H9 (cell line): ENCODE results near the gene RERE. TPM values are rescaled to one million over a fixed set of nuclear protein-coding genes. Genes with fewer than 3 reads are reported as not detected.
A peak's percentile ranks its signal among the peaks of the same experiment; 100 is the strongest.

Source experiments
- DNase-seq: peaks from one replicate; pipeline ENCODE4 v3.0.0-alpha.2; 2017
- H2AFZ ChIP-seq: one replicate; pipeline ENCODE4 v1.6.1; 2013; ENCODE audit warnings: mild to moderate bottlenecking, low read length, control low read depth, moderate library complexity
- H2AK5ac ChIP-seq: 2 replicates; pipeline ENCODE4 v1.6.1; 2013; ENCODE audit warnings: low read length, control low read depth, mixed read lengths; ENCODE audit not compliant: insufficient read length
- H2BK120ac ChIP-seq: one replicate; pipeline ENCODE4 v1.6.1; 2013; ENCODE audit warnings: low read depth, mild to moderate bottlenecking, low read length, control low read depth, inconsistent platforms; ENCODE audit not compliant: poor library complexity, severe bottlenecking
- H2BK12ac ChIP-seq: 2 replicates; pipeline ENCODE4 v1.6.1; 2013; ENCODE audit warnings: low read length, control low read depth, mixed read lengths, low read depth; ENCODE audit not compliant: insufficient read length
- H2BK15ac ChIP-seq: 2 replicates; pipeline ENCODE4 v1.6.1; 2013; ENCODE audit warnings: low read depth, low read length, control low read depth
- H2BK20ac ChIP-seq: one replicate; pipeline ENCODE4 v1.6.1; 2013; ENCODE audit warnings: low read depth, mild to moderate bottlenecking, low read length, control low read depth, inconsistent platforms; ENCODE audit not compliant: poor library complexity, severe bottlenecking
- H2BK5ac ChIP-seq: 2 replicates; pipeline ENCODE4 v1.6.1; 2013; ENCODE audit warnings: low read length, control low read depth, mixed read lengths; ENCODE audit not compliant: insufficient read length
- H3K14ac ChIP-seq: 2 replicates; pipeline ENCODE4 v1.6.1; 2013; ENCODE audit warnings: low read length, control low read depth; ENCODE audit not compliant: insufficient read depth
- H3K18ac ChIP-seq: 2 replicates; pipeline ENCODE4 v1.6.1; 2013; ENCODE audit warnings: low read depth, mild to moderate bottlenecking, mixed read lengths, low read length, control low read depth; ENCODE audit not compliant: insufficient read length
- H3K23ac ChIP-seq: 2 replicates; pipeline ENCODE4 v1.6.1; 2013; ENCODE audit warnings: low read length, control low read depth, mixed read lengths, low read depth; ENCODE audit not compliant: insufficient read length
- H3K23me2 ChIP-seq: 2 replicates; pipeline ENCODE4 v1.6.1; 2013; ENCODE audit warnings: low read depth, mild to moderate bottlenecking, mixed read lengths, low read length, control low read depth; ENCODE audit not compliant: insufficient read length, poor library complexity, severe bottlenecking
- H3K27ac ChIP-seq: 2 replicates; pipeline ENCODE4 v1.5.1; 2013; ENCODE audit warnings: low read length, control low read depth, mixed read lengths, low read depth; ENCODE audit not compliant: insufficient read length
- H3K27me3 ChIP-seq: 2 replicates; pipeline ENCODE4 v1.6.1; 2013; ENCODE audit warnings: low read length, control low read depth, inconsistent platforms; ENCODE audit not compliant: insufficient read depth
- H3K4ac ChIP-seq: 2 replicates; pipeline ENCODE4 v1.6.1; 2013; ENCODE audit warnings: low read depth, mild to moderate bottlenecking, control low read depth, inconsistent platforms, low read length, moderate library complexity
- H3K4me1 ChIP-seq: 2 replicates; pipeline ENCODE4 v1.6.1; 2013; ENCODE audit warnings: low read length, control low read depth, inconsistent platforms; ENCODE audit not compliant: insufficient read depth
- H3K4me2 ChIP-seq: 2 replicates; pipeline ENCODE4 v1.6.1; 2013; ENCODE audit warnings: low read length, control low read depth, mixed read lengths; ENCODE audit not compliant: insufficient read length, insufficient read depth
- H3K56ac ChIP-seq: 2 replicates; pipeline ENCODE4 v1.6.1; 2013; ENCODE audit warnings: low read depth, mild to moderate bottlenecking, mixed read lengths, low read length, control low read depth; ENCODE audit not compliant: insufficient read length
- H3K79me1 ChIP-seq: 2 replicates; pipeline ENCODE4 v1.6.1; 2013; ENCODE audit warnings: low read depth, mild to moderate bottlenecking, moderate library complexity, low read length, control low read depth, inconsistent platforms; ENCODE audit not compliant: insufficient read depth, poor library complexity, severe bottlenecking
- H3K79me2 ChIP-seq: 2 replicates; pipeline ENCODE4 v1.6.1; 2013; ENCODE audit warnings: low read length, control low read depth, inconsistent platforms; ENCODE audit not compliant: insufficient read depth
- H3K9ac ChIP-seq: 2 replicates; pipeline ENCODE4 v1.6.1; 2013; ENCODE audit warnings: low read length, control low read depth, mixed read lengths; ENCODE audit not compliant: insufficient read length; ENCODE audit errors: extremely low read depth
- H3K9me3 ChIP-seq: one replicate; pipeline ENCODE4 v1.6.1; 2013; ENCODE audit warnings: low read depth, low read length, inconsistent platforms; ENCODE audit not compliant: control insufficient read depth
- H3T11ph ChIP-seq: one replicate; pipeline ENCODE4 v1.6.1; 2013; ENCODE audit warnings: mild to moderate bottlenecking, low read length, control low read depth, inconsistent platforms
- H4K20me1 ChIP-seq: one replicate; pipeline ENCODE4 v1.6.1; 2013; ENCODE audit not compliant: control insufficient read depth, insufficient read length, insufficient read depth
- H4K5ac ChIP-seq: 2 replicates; pipeline ENCODE4 v1.6.1; 2013; ENCODE audit warnings: low read depth, mild to moderate bottlenecking, mixed read lengths, low read length, control low read depth; ENCODE audit not compliant: insufficient read length
- H4K8ac ChIP-seq: replicated peaks from 2 replicates; pipeline ENCODE4 v1.6.1; 2013; ENCODE audit warnings: low read length, control low read depth, mixed read lengths, low read depth; ENCODE audit not compliant: insufficient read length
- H4K91ac ChIP-seq: 2 replicates; pipeline ENCODE4 v1.6.1; 2013; ENCODE audit warnings: low read depth, mild to moderate bottlenecking, moderate library complexity, mixed read lengths, low read length, control low read depth; ENCODE audit not compliant: insufficient read length
- H3K27ac Mint-ChIP-seq, 3 experiments: 2 replicates in 2 of 3; 3 replicates in 1 of 3; pipeline ENCODE4 v1.8.0; 2020 to 2021; ENCODE audit warnings: mixed read lengths in 3 of 3, mild to moderate bottlenecking in 1 of 3, moderate library complexity in 1 of 3
- H3K27me3 Mint-ChIP-seq: 2 replicates; pipeline ENCODE4 v1.8.0; 2021; ENCODE audit warnings: low read depth, mild to moderate bottlenecking, moderate library complexity, mixed read lengths
- H3K36me3 Mint-ChIP-seq, 3 experiments: 2 replicates in 2 of 3; 3 replicates in 1 of 3; pipeline ENCODE4 v1.8.0; 2020 to 2021; ENCODE audit warnings: low read depth in 3 of 3, mixed read lengths in 3 of 3; ENCODE audit not compliant: insufficient read depth in 1 of 3
- H3K4me1 Mint-ChIP-seq, 2 experiments: 2 replicates each; pipeline ENCODE4 v1.8.0; 2020; ENCODE audit warnings: mixed read lengths in 2 of 2
- H3K4me3 Mint-ChIP-seq, 2 experiments: 2 replicates in 1 of 2; 3 replicates in 1 of 2; pipeline ENCODE4 v1.8.0; 2020 to 2021; ENCODE audit warnings: mild to moderate bottlenecking in 2 of 2, mixed read lengths in 2 of 2, moderate library complexity in 1 of 2
- H3K9me3 Mint-ChIP-seq, 2 experiments: 2 replicates in 1 of 2; 3 replicates in 1 of 2; pipeline ENCODE4 v1.8.0; 2020; ENCODE audit warnings: mild to moderate bottlenecking in 2 of 2, mixed read lengths in 2 of 2, moderate library complexity in 1 of 2
- CTCF ChIP-seq: fragments of 200-600 bp; sonication (generic); conservative IDR thresholded peaks from 3 replicates; pipeline ENCODE4 v1.8.0; 2021; ENCODE audit warnings: antibody characterized with exemption, mild to moderate bottlenecking
- WGBS: extraction: QIAGEN DNeasy Blood & Tissue Kit; methylation state at CpG from one replicate; pipeline ENCODE4 v1.1.7; 2013; ENCODE audit warnings: missing lambda C conversion rate, low lambda C conversion rate, mixed read lengths; ENCODE audit not compliant: insufficient read length; ENCODE audit errors: extremely low coverage; 5-methylcytosine and 5-hydroxymethylcytosine counted together
- total RNA-seq: library from RNA; stranded (reverse); gene quantifications from 2 replicates; pipeline ENCODE4 v1.2.1, GENCODE V29; 2021

Gene RERE
- total RNA-seq, 1 experiment from 2014 or later: 103 TPM

GRCh38 chr1:8633741-8634501 lies 183.5 kb downstream of the RERE start:
- Histone ChIP-seq H3K79me1 (peaks cover 14% of the 10 kb centered on the region), H4K8ac (no peak overlapping the region), H4K5ac (no peak overlapping the region), H3K27me3 (no peaks in the 10 kb centered on the region), H2AFZ (no peak overlapping the region), H3K14ac (no peak overlapping the region), H4K20me1 (no peaks in the 10 kb centered on the region), H2BK5ac (no peak overlapping the region), H2BK12ac (no peak overlapping the region), H3K4me1 (no peaks in the 10 kb centered on the region), H3K27ac (no peak overlapping the region), H4K91ac (no peak overlapping the region), H3K23ac (no peak overlapping the region), H2BK15ac (no peak overlapping the region), H2BK120ac (no peak overlapping the region), H2BK20ac (no peak overlapping the region), H3K56ac (no peak overlapping the region), H3K4ac (no peak overlapping the region), H3K4me2 (no peak overlapping the region), H3K23me2 (no peaks in the 10 kb centered on the region), H3K9me3 (no peaks in the 10 kb centered on the region), H3K18ac (no peak overlapping the region), H3T11ph (no peak overlapping the region), H2AK5ac (no peak overlapping the region), H3K9ac (no peak overlapping the region), H3K79me2 (peaks cover 26% of the 10 kb centered on the region)
- H3K36me3 Mint-ChIP-seq: no peaks in the 10 kb centered on the region; a peak in 3 of 7 replicates
- no peak overlapping the region for H3K4me3 Mint-ChIP-seq
- H3K4me1 Mint-ChIP-seq: peaks cover 30 to 45% of the 10 kb centered on the region in 2 experiments
- DNase-seq: no peak
- peak overlapping the region in 2 of 3 experiments; percentile 7 to 72; a peak in 6 of 7 replicates for H3K27ac Mint-ChIP-seq
- no CpG with 5 or more reads among the region's 5 CpGs for WGBS
- TF ChIP-seq CTCF: no peak
- no peaks in the 10 kb centered on the region for H3K27me3 Mint-ChIP-seq
- no peaks in the 10 kb centered on the region for H3K9me3 Mint-ChIP-seq
